SK-N-SH treated with all-trans-retinoic acid at 6 μM for 48 hours (cell line): ENCODE results near the gene DLG1.

Source experiments
- ISL1 ChIP-seq: fragments of 250-450 bp; sonication (Bioruptor Pico); IDR thresholded peaks from 2 replicates; pipeline ENCODE4 v2.1.2; 2022; ENCODE audit warnings: mild to moderate bottlenecking, moderate library complexity
- ZFP30 ChIP-seq: fragments of 450-650 bp; formaldehyde crosslinking; IDR thresholded peaks from 2 replicates; pipeline ENCODE4 v1.5.0; 2022; ENCODE audit warnings: mild to moderate bottlenecking, moderate library complexity

- TF ChIP-seq ZFP30 (CRISPR knock-in tag) (no peak), ISL1 (no peak)
Measured at GRCh38 chr3:197283045-197283444, 15.4 kb downstream of the DLG1 start.
